Fibroblast of lung (primary cell): ENCODE measurements around the gene UGT1A10.

Experiments
- CTCF ChIP-seq, 2 donors: IDR thresholded peaks in 1 of 2; conservative IDR thresholded peaks in 1 of 2; 1 replicate in 1 of 2; 2 replicates in 1 of 2; pipeline ENCODE4 v1.5.1; 2011 to 2012; ENCODE audit warnings: low read length in 2 of 2, control low read depth in 1 of 2, inconsistent platforms in 1 of 2, low read depth in 1 of 2, mild to moderate bottlenecking in 1 of 2
- EZH2 ChIP-seq: IDR thresholded peaks from 2 replicates; pipeline ENCODE4 v1.5.1; 2012; ENCODE audit warnings: low read length, control low read depth, mild to moderate bottlenecking; ENCODE audit errors: missing control alignments

- TF ChIP-seq CTCF (conservative IDR thresholded peaks at IDR 0.05 in 1 of 2, IDR thresholded peaks at IDR 0.05 in 1 of 2; ENCODE audit: low read depth in 1 of 2, low read length in 2 of 2) (no peak), EZH2 (no peak)
These were observed 52.1 kb downstream of the UGT1A10 start for GRCh38 chr2:233688341-233688740.
